Measurements from ENCODE around the gene SLC10A2. TPM values are rescaled to one million over a fixed set of nuclear protein-coding genes. Genes with fewer than 3 reads are reported as not detected.

The SLC10A2 gene
- total RNA-seq, 1 donor, result not detected

DNA sequence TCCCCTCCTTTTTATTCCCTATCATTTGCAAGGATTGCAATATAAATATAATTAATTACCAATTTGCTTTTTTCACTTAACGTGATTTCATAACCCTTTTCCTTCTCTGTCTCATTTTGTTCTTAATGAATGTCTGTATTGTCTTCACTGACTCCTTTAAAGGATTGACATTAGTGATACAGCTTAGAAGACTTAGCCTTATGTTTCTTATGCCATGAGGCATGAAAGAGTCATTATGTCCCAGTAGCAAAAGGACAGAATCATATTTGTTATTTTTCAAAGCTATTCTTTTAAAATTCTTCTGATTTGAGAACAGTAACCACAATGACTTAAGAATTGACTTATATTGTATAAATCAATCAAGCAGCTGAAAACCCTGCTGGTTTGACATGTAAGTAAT is 26.2 kb downstream of the SLC10A2 start:
- no peaks in the 10 kb centered on the region for H3K36me3 ChIP-seq (ENCODE audit: insufficient read depth, low read length)
- TF ChIP-seq, protein P1, sequence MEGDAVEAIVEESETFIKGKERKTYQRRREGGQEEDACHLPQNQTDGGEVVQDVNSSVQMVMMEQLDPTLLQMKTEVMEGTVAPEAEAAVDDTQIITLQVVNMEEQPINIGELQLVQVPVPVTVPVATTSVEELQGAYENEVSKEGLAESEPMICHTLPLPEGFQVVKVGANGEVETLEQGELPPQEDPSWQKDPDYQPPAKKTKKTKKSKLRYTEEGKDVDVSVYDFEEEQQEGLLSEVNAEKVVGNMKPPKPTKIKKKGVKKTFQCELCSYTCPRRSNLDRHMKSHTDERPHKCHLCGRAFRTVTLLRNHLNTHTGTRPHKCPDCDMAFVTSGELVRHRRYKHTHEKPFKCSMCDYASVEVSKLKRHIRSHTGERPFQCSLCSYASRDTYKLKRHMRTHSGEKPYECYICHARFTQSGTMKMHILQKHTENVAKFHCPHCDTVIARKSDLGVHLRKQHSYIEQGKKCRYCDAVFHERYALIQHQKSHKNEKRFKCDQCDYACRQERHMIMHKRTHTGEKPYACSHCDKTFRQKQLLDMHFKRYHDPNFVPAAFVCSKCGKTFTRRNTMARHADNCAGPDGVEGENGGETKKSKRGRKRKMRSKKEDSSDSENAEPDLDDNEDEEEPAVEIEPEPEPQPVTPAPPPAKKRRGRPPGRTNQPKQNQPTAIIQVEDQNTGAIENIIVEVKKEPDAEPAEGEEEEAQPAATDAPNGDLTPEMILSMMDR (IDR thresholded peaks at IDR 0.05; ENCODE audit: extremely low read depth, low read depth, low read length), result no peak
- H2AFZ ChIP-seq (ENCODE audit: low read length), result no peak overlapping the region
- no peaks in the 10 kb centered on the region for H4K20me1 ChIP-seq (ENCODE audit: insufficient read depth, low read length)
- no peak overlapping the region for H3K4me3 ChIP-seq (ENCODE audit: insufficient read depth, low read length)
- H3K79me2 ChIP-seq (ENCODE audit: insufficient read depth, low read length), result no peaks in the 10 kb centered on the region
- H3K27me3 ChIP-seq (ENCODE audit: insufficient read depth, low read length), result no peaks in the 10 kb centered on the region
- H3K27ac ChIP-seq (ENCODE audit: low read depth, low read length), result no peak overlapping the region
- H3K4me2 ChIP-seq (ENCODE audit: insufficient read depth, low read length), result no peak overlapping the region
- H3K9me3 ChIP-seq (ENCODE audit: low read depth, low read length), result no peaks in the 10 kb centered on the region
- H3K4me1 ChIP-seq (ENCODE audit: insufficient read depth, low read length), result no peaks in the 10 kb centered on the region
- DNase-seq (ENCODE audit: insufficient read length, low spot score, missing footprints), result no peak

DNA sequence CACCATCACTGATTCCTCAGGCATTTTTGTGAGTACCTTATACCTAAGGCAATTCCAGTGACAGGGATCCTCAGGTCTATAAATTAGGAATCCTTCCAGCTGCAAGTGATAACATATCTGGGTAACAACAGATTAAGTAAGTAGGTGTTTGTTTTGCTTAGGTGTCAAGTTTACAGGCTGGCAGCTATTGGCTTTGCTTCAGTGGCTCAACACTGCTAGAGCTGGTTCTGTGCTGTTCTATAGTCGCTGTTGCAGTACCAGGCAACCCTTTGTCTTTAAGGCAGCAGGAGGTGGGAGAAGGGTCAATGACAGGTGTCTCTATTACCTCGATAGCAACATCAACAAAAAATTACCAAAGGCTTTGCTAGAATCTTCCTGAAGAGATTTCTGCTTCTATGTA is 27.0 kb downstream of the SLC10A2 start:
- Histone ChIP-seq H3K27me3 (ENCODE audit: insufficient read depth, low read length) (no peaks in the 10 kb centered on the region), H3K36me3 (ENCODE audit: insufficient read depth, low read length) (no peaks in the 10 kb centered on the region), H3K4me1 (ENCODE audit: insufficient read depth, low read length) (no peaks in the 10 kb centered on the region), H3K9me3 (ENCODE audit: low read depth, low read length) (no peaks in the 10 kb centered on the region), H3K4me2 (ENCODE audit: insufficient read depth, low read length) (no peak overlapping the region), H3K79me2 (ENCODE audit: insufficient read depth, low read length) (no peaks in the 10 kb centered on the region), H3K27ac (ENCODE audit: low read depth, low read length) (no peak overlapping the region), H3K4me3 (ENCODE audit: insufficient read depth, low read length) (no peak overlapping the region), H2AFZ (ENCODE audit: low read length) (no peak overlapping the region), H4K20me1 (ENCODE audit: insufficient read depth, low read length) (no peaks in the 10 kb centered on the region)
- no peak for DNase-seq (ENCODE audit: insufficient read length, low spot score, missing footprints)
- TF ChIP-seq, protein P1 (IDR thresholded peaks at IDR 0.05; ENCODE audit: extremely low read depth, low read depth, low read length), result no peak

DNA sequence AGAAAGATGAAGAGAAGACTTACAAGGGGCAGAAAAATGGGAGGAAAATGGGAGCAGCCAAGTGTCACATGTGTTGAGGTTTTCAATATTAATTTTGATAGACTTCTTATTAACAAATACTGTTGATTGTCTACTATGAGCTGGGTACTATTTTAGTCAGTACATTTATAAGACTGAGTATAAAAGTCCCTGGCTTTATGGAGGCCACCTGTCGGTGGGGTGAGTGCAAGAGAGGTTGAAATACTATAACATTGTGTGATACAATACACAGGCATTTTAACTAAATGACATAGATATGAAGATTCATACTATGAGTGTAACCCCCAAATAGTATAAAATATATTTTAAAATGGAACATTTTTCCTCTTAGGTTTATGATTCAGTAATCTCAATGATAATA is 29.9 kb downstream of the SLC10A2 start:
- H3K4me1 ChIP-seq (ENCODE audit: insufficient read depth, low read length), result no peaks in the 10 kb centered on the region
- no peaks in the 10 kb centered on the region for H3K79me2 ChIP-seq (ENCODE audit: insufficient read depth, low read length)
- H3K36me3 ChIP-seq (ENCODE audit: insufficient read depth, low read length), result no peaks in the 10 kb centered on the region
- H3K27me3 ChIP-seq (ENCODE audit: insufficient read depth, low read length), result no peaks in the 10 kb centered on the region
- TF ChIP-seq, protein P1 (IDR thresholded peaks at IDR 0.05; ENCODE audit: extremely low read depth, low read depth, low read length), result no peak
- H3K4me2 ChIP-seq (ENCODE audit: insufficient read depth, low read length), result no peak overlapping the region
- H2AFZ ChIP-seq (ENCODE audit: low read length), result no peak overlapping the region
- H3K27ac ChIP-seq (ENCODE audit: low read depth, low read length), result no peak overlapping the region
- H3K9me3 ChIP-seq (ENCODE audit: low read depth, low read length), result no peaks in the 10 kb centered on the region
- H3K4me3 ChIP-seq (ENCODE audit: insufficient read depth, low read length), result no peak overlapping the region
- H4K20me1 ChIP-seq (ENCODE audit: insufficient read depth, low read length), result no peaks in the 10 kb centered on the region
- DNase-seq (ENCODE audit: insufficient read length, low spot score, missing footprints), result no peak

DNA sequence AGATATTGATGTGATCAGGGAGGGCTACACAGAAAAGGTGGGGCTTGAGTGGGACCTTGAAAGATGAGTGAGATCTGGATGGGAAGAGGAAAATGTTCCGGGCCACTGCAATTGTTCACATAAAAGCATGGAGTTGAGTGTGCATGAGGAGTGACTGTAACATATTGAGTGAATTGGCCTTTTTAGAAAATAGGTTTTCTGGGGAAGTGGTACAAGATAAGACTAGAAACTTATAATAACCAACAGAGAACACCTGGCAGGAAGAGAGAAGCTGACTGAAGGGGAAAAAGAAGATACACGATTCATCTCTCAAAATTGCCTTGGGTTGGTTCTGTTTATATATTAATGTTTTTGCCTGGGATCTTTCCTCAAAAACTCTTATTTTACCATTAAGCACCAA is 32.2 kb downstream of the SLC10A2 start:
- Histone ChIP-seq H3K4me2 (ENCODE audit: insufficient read depth, low read length) (no peak overlapping the region), H3K27me3 (ENCODE audit: insufficient read depth, low read length) (no peaks in the 10 kb centered on the region), H3K79me2 (ENCODE audit: insufficient read depth, low read length) (no peaks in the 10 kb centered on the region), H3K9me3 (ENCODE audit: low read depth, low read length) (no peaks in the 10 kb centered on the region), H3K4me1 (ENCODE audit: insufficient read depth, low read length) (no peaks in the 10 kb centered on the region), H4K20me1 (ENCODE audit: insufficient read depth, low read length) (no peaks in the 10 kb centered on the region), H3K27ac (ENCODE audit: low read depth, low read length) (no peak overlapping the region), H3K4me3 (ENCODE audit: insufficient read depth, low read length) (no peak overlapping the region), H3K36me3 (ENCODE audit: insufficient read depth, low read length) (no peaks in the 10 kb centered on the region), H2AFZ (ENCODE audit: low read length) (no peak overlapping the region)
- TF ChIP-seq, protein P1 (IDR thresholded peaks at IDR 0.05; ENCODE audit: extremely low read depth, low read depth, low read length), result no peak
- DNase-seq (ENCODE audit: insufficient read length, low spot score, missing footprints), result no peak

All from osteoblast (primary cell).